SK-N-MC (cell line): ENCODE data around the gene BTF3L4.
"Not testable (repeated sequence)": the region's sequence is repeated elsewhere in the genome, so short reads cannot be mapped to it uniquely, and the experiment has no call there.

Source experiments
- DNase-seq: peaks from one replicate; pipeline ENCODE4 v3.0.0-alpha.2; 2011; ENCODE audit warnings: low read depth, low spot score
- H3K27ac ChIP-seq: fragments of 200-600 bp; sonication (generic); 2 replicates; pipeline ENCODE4 v1.5.1; 2016; ENCODE audit warnings: mixed run types
- H3K36me3 ChIP-seq: fragments of 200-600 bp; sonication (generic); 2 replicates; pipeline ENCODE4 v1.6.1; 2017; ENCODE audit warnings: antibody characterized with exemption, low read length, mixed read lengths; ENCODE audit not compliant: insufficient read depth
- H3K4me3 ChIP-seq: fragments of 200-600 bp; sonication (generic); 2 replicates; pipeline ENCODE4 v1.5.1; 2016
- H3K9ac ChIP-seq: fragments of 200-600 bp; sonication (generic); 2 replicates; pipeline ENCODE4 v1.8.0; 2017; ENCODE audit warnings: mixed run types, mixed read lengths; ENCODE audit not compliant: insufficient read length
- H3K9me3 ChIP-seq: fragments of 200-600 bp; sonication (generic); 2 replicates; pipeline ENCODE4 v1.6.1; 2017; ENCODE audit warnings: low read depth, mild to moderate bottlenecking, antibody characterized with exemption, low read length, moderate library complexity, mixed read lengths
- EZH2 ChIP-seq: fragments of 200-600 bp; sonication (generic); IDR thresholded peaks from one replicate; pipeline ENCODE4 v1.6.1; 2017; ENCODE audit warnings: antibody characterized with exemption
- FOXP2 ChIP-seq: optimal IDR thresholded peaks from 2 replicates; pipeline ENCODE3; 2011; ENCODE audit warnings: mild to moderate bottlenecking, moderate library complexity; ENCODE audit not compliant: insufficient read depth; ENCODE audit errors: extremely low read length, control extremely low read depth
- POLR2AphosphoS5 ChIP-seq: IDR thresholded peaks from 2 replicates; pipeline ENCODE4 v1.6.1; 2012; ENCODE audit warnings: mild to moderate bottlenecking, low read depth, low read length, borderline replicate concordance

BTF3L4 gene

DNA sequence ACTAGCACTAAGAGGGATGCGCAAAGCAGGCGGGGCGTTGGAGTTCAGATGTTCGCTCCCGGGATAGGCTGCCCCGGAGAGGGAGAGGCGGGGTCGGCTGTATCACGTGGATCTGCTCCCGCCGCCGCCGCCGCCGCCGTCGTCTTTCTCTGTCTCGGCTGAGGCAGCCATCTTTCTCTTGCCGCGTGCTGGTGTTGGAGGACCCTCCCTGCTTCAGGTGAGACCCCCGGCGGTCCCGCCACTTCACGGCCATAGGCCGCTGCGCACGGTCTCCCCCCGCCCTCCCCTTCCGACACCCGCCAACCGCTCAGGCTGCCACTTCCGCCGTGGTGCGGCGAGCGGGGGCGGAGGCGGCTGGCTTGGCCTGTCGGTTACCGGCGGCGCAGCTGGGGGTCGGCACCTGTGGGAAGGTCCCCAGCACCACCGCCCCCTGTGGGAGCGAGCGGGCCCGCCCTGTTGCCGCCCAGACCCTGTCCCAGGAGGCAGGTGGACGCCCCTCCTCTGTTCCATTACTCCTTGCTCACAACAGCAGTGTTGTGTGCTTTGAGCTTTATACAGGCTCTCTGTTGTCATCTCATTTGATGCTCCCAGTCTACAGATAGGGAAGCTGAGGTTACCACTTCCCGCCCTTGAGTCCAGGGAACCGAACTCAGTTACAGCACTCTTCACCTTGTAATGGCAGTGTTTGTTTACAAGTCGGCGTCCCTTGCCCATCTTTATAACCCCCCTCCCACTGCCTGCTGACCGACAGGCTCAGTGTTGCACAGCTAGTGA lies at the start of gene BTF3L4:
Gene BTF3L4, plus strand, starts transcription at position 133 of the 774 bp plus-strand sequence. CDS start 3,553 bp downstream, outside the sequence.
- peak within 1 kb of the TSS; percentile 93 for H3K4me3 ChIP-seq
- H3K27ac ChIP-seq, result peak within 1 kb of the TSS; percentile 97
- H3K9ac ChIP-seq, result peak within 1 kb of the TSS; percentile 96
- peak; percentile 83 for TF ChIP-seq POLR2AphosphoS5
- no peak for TF ChIP-seq EZH2
- no peak for TF ChIP-seq FOXP2
- no peaks in the 10 kb centered on the region for H3K9me3 ChIP-seq
- DNase-seq, result peak; percentile 51
- peaks cover 41% of the 10 kb centered on the region for H3K36me3 ChIP-seq

DNA sequence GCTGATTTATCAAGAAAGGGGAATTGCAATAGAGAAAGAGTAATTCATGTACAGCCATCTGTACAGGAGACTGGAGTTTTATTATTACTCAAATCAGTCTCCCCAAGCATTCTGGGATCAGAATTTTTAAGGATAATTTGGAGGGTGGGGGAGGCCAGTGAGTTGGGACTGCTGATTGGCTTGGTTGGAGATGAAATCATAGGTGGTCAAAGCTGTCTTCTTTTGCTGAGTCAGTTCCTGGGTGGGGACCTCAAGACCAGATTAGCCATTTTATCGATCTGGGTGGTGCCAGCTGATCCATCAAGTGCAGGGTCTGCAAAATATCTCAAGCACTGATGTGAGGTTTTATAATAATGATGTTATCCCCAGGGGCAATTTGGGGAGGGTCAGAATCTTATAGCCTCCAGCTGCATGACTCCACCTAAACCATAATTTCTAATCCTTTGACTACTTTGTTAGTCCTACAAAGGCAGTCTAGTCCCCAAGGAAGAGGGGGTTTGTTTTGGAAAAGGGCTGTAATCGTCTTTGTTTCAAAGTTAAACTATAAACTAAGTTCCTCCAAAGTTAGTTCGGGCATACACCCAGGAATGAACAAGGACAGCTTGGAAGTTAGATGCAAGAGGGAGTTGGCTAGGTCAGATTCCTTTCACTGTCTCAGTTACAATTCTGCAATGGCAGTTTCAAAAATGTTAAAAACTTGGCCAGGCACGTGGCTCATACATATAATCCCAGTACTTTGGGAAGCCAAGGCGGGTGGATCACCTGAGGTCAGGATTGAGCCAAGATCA lies 48.7 kb upstream of the BTF3L4 start:
- H3K4me3 ChIP-seq, result no peak overlapping the region
- H3K9ac ChIP-seq, result no peak overlapping the region
- peak overlapping the region; percentile 40; the same call in 1 of the 2 replicates for H3K27ac ChIP-seq
- no peaks in the 10 kb centered on the region for H3K9me3 ChIP-seq
- no peak for DNase-seq
- H3K36me3 ChIP-seq, result no peaks in the 10 kb centered on the region
- TF ChIP-seq EZH2 (no peak), FOXP2 (no peak), POLR2AphosphoS5 (no peak)

DNA sequence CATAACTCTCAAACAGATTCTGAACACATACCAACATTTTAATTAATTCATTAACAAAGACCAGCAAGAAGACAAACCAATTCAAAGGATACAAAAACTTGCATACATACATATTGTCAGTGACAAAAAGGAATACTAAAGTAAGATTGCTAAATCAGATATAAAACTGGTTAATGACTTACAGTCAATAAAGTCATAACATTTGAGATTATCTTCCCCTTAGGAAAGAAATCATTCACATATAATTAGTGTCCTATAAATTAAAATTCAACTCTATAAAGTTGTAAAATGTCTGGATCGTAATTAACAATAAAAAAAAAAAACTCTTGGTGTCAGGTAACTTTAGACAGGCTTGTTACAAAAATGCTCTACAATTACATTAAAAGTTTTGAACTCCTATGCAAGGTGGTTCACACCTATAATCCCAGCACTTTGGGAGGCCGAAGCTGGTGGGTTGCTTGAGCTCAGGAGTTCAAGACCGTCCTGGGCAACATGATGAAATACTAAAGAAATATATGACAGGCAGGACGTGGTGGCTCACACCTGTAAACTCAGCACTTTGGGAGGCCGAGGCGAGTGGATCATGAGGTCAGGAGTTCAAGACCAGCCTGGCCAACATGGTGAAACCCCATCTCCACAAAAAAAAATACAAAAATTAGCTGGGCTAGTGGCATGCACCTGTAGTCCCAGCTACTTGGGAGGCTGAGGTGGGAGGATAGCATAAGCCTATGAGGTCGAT lies 47.9 kb upstream of the BTF3L4 start:
- peak overlapping the region; percentile 40; the same call in 1 of the 2 replicates for H3K27ac ChIP-seq

DNA sequence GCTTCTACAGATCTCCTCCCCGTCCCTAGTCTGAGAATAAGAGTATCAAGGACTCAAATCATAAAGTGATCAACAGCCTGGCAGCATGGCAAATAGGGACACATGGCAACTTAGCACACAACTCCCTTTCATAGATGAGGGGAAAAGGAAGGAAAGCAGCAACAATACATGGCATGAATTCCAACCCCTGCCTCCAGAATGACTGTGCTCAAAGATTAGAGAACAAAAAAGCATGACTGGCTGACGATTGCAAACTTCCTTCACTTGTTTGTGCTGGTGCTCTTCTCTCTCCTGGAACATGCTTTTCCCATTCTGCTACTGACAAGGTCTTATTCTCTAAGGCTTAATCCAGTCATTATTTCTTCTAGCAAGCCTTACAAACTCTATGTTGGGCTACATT lies 34.0 kb upstream of the BTF3L4 start:
- H3K27ac ChIP-seq, result no peak overlapping the region
- no peak for DNase-seq
- H3K9ac ChIP-seq, result no peak overlapping the region
- H3K36me3 ChIP-seq, result peaks cover 35% of the 10 kb centered on the region; the same call in 1 of the 2 replicates
- H3K4me3 ChIP-seq, result no peak overlapping the region
- no peaks in the 10 kb centered on the region for H3K9me3 ChIP-seq
- TF ChIP-seq POLR2AphosphoS5, result no peak
- TF ChIP-seq FOXP2, result no peak
- TF ChIP-seq EZH2, result no peak

More for the DNA sequence above, 47.9 kb upstream of the BTF3L4 start:
- no peak for DNase-seq
- H3K9me3 ChIP-seq, result no peaks in the 10 kb centered on the region
- no peaks in the 10 kb centered on the region for H3K36me3 ChIP-seq
- H3K9ac ChIP-seq, result no peak overlapping the region
- H3K4me3 ChIP-seq, result no peak overlapping the region
- TF ChIP-seq EZH2 (no peak), FOXP2 (no peak), POLR2AphosphoS5 (no peak)

DNA sequence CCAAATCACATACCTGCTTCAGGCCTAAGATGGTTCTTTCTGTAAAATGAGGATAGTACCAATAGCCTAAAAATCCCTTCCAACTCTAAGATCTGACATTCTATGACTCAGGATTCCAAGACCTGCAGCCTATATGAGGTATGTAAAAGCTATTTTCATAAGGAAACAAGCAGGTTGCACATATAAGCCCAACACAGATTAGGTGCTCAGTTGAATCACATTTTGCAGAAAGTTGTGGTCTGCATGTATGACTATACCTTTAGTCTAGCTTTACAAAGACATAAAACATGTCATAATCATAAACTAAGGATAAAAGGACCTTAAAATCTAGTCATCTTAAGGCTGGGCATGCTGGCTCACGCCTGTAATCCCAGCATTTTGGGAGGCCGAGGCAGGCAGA lies 29.8 kb upstream of the BTF3L4 start:
- Histone ChIP-seq H3K4me3 (no peak overlapping the region), H3K36me3 (peaks cover 27% of the 10 kb centered on the region; the same call in 1 of the 2 replicates), H3K9ac (no peak overlapping the region), H3K9me3 (no peaks in the 10 kb centered on the region), H3K27ac (no peak overlapping the region)
- no peak for DNase-seq
- TF ChIP-seq POLR2AphosphoS5, result no peak
- no peak for TF ChIP-seq EZH2
- TF ChIP-seq FOXP2, result no peak

DNA sequence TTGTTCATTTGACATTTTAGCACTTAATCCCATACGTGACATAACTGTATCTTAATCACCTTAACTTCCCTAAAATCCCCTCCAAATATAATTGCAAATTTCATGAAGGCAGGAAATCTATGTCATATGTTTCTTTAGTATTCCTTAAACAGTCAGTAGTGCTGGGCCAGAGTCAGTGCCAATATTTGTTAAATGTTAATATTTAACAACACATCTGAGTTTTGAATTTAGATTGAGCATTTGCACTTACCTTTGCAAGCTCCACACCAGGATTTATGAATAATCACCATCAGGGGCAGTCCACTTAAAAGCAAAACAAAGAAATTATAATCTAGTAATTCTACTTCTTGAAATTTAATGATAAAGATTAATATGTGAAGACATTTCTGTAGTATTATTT lies 27.8 kb upstream of the BTF3L4 start:
- H3K36me3 ChIP-seq, result peaks cover 20% of the 10 kb centered on the region

DNA sequence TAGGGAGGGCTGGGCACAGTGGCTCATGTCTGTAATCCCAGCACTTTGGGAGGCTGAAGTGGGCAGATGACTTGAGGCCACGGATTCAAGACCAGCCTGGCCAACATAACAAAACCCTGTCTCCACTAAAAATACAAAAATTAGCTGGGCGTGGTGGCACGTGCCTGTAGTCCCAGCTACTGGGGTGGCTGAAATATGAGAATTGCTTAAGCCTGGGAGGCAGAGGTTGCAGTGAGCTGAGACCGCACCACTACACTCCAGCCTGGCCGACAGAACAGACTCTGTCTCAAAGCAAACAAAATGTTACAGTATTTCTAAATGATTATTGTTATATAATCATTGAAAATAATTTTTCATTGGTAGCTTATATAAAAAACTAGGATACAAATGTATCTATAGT lies 27.3 kb upstream of the BTF3L4 start:
- H3K9me3 ChIP-seq, H3K9ac ChIP-seq, H3K4me3 ChIP-seq, H3K27ac ChIP-seq, DNase-seq: not testable (repeated sequence)
- peaks cover 15% of the 10 kb centered on the region for H3K36me3 ChIP-seq

More for the DNA sequence above, 27.8 kb upstream of the BTF3L4 start:
- Histone ChIP-seq H3K4me3 (no peak overlapping the region), H3K9ac (no peak overlapping the region), H3K27ac (no peak overlapping the region; the same call in 1 of the 2 replicates), H3K9me3 (no peaks in the 10 kb centered on the region)
- DNase-seq, result no peak
- TF ChIP-seq POLR2AphosphoS5, result no peak
- TF ChIP-seq FOXP2, result no peak
- TF ChIP-seq EZH2, result no peak

DNA sequence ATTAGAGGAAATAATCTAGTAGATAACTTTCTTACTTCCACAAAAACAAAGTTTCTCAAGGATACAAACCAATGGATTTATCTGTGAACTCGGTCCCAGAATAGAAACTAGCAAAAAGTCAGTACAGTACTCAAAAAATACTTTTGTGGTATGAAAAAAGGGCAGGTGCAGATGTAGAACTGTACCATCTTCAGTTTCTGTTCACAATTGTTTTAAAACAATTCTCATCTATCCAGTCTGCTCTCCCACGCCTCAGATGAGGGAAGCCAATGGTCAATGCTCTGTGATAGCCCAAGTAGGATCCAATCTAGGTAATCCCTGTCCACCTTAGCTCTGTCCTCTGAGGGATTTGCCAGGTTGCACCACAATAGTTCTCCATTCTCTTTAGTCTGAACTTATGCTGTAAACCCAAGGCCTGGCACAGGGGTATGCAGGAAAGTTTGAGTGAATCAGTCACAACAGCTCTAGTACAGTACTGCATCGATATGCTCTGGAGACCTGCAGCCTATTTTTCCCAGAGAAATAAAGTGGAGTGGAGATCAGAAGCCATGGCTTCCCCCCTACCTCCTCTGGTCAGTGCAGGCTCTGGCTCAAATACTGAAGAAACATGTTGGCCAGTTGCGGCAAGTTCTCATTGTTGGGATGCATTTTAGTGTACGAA lies 23.8 kb upstream of the BTF3L4 start:
- no peaks in the 10 kb centered on the region for H3K9me3 ChIP-seq
- H3K4me3 ChIP-seq, result peak overlapping the region; percentile 90
- H3K36me3 ChIP-seq, result peaks cover 4% of the 10 kb centered on the region; the same call in 1 of the 2 replicates
- H3K9ac ChIP-seq, result peak overlapping the region; percentile 85
- no peak for DNase-seq
- TF ChIP-seq POLR2AphosphoS5 (no peak), EZH2 (no peak), FOXP2 (no peak)
- H3K27ac ChIP-seq, result no peak overlapping the region

DNA sequence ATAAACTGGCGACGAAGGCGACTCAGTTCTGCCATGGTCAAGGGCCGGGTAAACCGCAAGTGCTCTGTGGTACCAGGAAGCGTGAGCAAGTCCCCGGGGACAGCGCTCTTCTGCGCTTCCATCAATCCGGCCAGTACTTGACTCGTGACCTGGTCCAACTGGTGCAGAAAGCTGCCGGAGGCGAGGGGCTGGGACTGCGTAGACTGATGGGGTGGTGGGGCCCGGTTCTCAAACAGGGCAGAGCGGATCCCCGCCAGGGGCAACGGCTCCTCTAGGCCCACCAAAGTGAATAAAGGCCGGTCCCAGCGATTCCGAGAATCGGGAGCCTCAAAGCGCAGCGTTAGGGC lies 23.3 kb upstream of the BTF3L4 start:
- Histone ChIP-seq H3K9me3 (no peaks in the 10 kb centered on the region), H3K4me3 (peak overlapping the region; percentile 90), H3K27ac (no peak overlapping the region), H3K9ac (peak overlapping the region; percentile 85), H3K36me3 (peaks cover 4% of the 10 kb centered on the region; the same call in 1 of the 2 replicates)
- TF ChIP-seq POLR2AphosphoS5 (no peak), FOXP2 (no peak), EZH2 (no peak)
- DNase-seq, result no peak
